Skeletal muscle tissue (tissue), 4 donors: ENCODE results near the gene RAP1GAP2. TPM values are rescaled to one million over a fixed set of nuclear protein-coding genes. Genes with fewer than 3 reads are reported as not detected.

Experiments
- H3K27ac ChIP-seq: one replicate; pipeline ENCODE4 v1.7.0; 2013; ENCODE audit warnings: mild to moderate bottlenecking, low read depth, low read length, inconsistent platforms
- H3K27me3 ChIP-seq, 3 donors: one replicate each; pipeline ENCODE4 v1.7.0; 2013; ENCODE audit warnings: low read length in 3 of 3; ENCODE audit not compliant: control insufficient read depth in 3 of 3, insufficient read depth in 3 of 3
- H3K36me3 ChIP-seq, 3 donors: one replicate each; pipeline ENCODE4 v1.7.0; 2013; ENCODE audit warnings: low read length in 3 of 3; ENCODE audit not compliant: control insufficient read depth in 3 of 3, insufficient read depth in 3 of 3
- H3K4me1 ChIP-seq, 3 donors: one replicate each; pipeline ENCODE4 v1.7.0; 2013; ENCODE audit warnings: low read length in 3 of 3, mild to moderate bottlenecking in 3 of 3; ENCODE audit not compliant: control insufficient read depth in 3 of 3, insufficient read depth in 3 of 3
- H3K4me3 ChIP-seq, 3 donors: one replicate each; pipeline ENCODE4 v1.7.0; 2013; ENCODE audit warnings: low read length in 3 of 3
- H3K9ac ChIP-seq, 3 donors: one replicate each; pipeline ENCODE4 v1.7.0; 2013; ENCODE audit warnings: low read length in 3 of 3, mild to moderate bottlenecking in 3 of 3, moderate library complexity in 2 of 3, low read depth in 1 of 3
- H3K9me3 ChIP-seq, 3 donors: one replicate each; pipeline ENCODE4 v1.7.0; 2013; ENCODE audit warnings: low read length in 3 of 3; ENCODE audit not compliant: control insufficient read depth in 3 of 3
- total RNA-seq: library from RNA; depleted of rRNA; stranded (reverse); fragments of >200 nt; gene quantifications from one replicate; pipeline ENCODE4 v1.2.3, GENCODE V29; 2014
- donor health status: Osteomylitis.

RAP1GAP2 gene
- total RNA-seq, 1 donor from 2014 or later: 2.1 TPM

- H3K4me1 ChIP-seq: no peaks in the 10 kb centered on the region
- H3K4me3 ChIP-seq: no peak overlapping the region
- no peak overlapping the region for H3K27ac ChIP-seq
- no peak overlapping the region for H3K9ac ChIP-seq
- H3K27me3 ChIP-seq: peaks cover 3 to 8% (median 7%) of the 10 kb centered on the region in 3 donors
- H3K9me3 ChIP-seq: no peaks in the 10 kb centered on the region
- no peaks in the 10 kb centered on the region for H3K36me3 ChIP-seq
Measured at GRCh38 chr17:2871720-2872119, 75.5 kb downstream of the RAP1GAP2 start.

DNA sequence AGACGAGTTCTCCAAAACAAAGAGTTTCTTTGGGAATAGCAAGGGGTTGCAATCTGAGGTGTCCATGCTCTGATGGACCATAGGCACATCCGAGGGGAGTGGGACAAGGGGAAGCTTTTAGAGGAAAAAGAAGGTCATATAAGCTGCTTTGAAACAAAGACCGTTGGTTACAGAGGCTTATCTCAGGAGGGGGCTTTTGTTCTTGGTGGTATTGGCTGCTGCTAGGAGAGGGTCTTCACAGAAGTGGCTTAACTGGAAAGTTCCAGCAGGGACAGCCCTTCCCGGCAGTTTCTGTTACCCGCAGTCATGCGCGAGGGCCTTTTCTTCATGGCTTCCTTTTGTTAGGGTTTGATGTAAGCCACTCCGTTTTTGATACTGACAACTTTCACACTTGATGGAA lies 76.0 kb downstream of the RAP1GAP2 start:
- no peak overlapping the region for H3K27ac ChIP-seq
- no peaks in the 10 kb centered on the region for H3K4me1 ChIP-seq
- no peaks in the 10 kb centered on the region for H3K36me3 ChIP-seq

DNA sequence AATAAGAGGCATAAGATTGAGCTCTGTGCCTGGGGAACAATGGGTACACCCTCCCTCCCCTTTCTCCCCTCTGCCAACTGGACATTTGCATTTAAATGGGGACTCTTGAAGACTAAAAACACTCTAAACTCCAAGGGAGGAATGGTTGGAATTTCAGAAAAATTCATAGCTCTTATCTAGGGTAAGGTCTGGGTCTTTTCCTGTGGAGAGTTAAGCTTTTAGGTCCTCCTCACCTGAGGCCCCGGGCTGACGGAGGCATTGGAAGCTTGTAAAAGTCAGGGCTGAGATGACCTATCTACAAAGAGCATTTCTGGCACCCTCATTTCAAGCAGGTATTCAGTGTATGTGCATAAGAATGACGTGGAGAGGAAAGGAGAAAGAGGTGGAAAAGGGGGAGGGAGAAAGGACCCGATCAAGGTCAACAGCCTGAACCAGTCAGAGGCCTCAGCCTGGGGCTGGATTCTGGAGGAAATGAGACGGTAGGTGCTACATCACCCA lies 78.0 kb downstream of the RAP1GAP2 start:
- Histone ChIP-seq H3K4me1 (no peaks in the 10 kb centered on the region), H3K4me3 (no peak overlapping the region), H3K36me3 (no peaks in the 10 kb centered on the region), H3K9ac (no peak overlapping the region), H3K27me3 (peaks cover 3 to 8% (median 7%) of the 10 kb centered on the region in 3 donors), H3K9me3 (no peaks in the 10 kb centered on the region), H3K27ac (no peak overlapping the region)

More for the DNA sequence above, 76.0 kb downstream of the RAP1GAP2 start:
- Histone ChIP-seq H3K9me3 (no peaks in the 10 kb centered on the region), H3K9ac (no peak overlapping the region), H3K4me3 (no peak overlapping the region), H3K27me3 (peaks cover 3 to 8% (median 7%) of the 10 kb centered on the region in 3 donors)

DNA sequence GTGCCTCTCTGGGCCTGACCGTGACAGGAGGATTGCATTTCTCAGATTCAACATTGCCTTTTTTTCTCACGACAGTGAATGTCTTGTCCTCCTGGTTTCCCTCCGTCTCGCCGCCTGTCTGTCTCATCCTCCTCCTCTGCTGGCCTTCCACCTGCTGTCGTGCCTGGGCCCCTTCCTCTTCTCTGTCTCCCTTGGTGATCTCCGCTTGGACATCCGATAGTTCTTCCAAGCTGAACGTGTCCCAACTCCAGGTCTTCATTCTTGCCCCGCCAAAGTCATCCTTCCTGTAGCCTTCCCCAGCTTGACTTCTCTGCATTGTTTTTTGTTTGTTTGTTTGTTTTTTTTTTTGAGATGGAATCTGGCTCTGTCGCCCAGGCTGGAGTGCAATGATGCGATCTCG lies 79.4 kb downstream of the RAP1GAP2 start:
- Histone ChIP-seq H3K36me3 (no peaks in the 10 kb centered on the region), H3K4me3 (no peak overlapping the region), H3K27ac (no peak overlapping the region), H3K9ac (no peak overlapping the region), H3K27me3 (peaks cover 0 to 6% (median 2%) of the 10 kb centered on the region in 3 donors), H3K4me1 (no peaks in the 10 kb centered on the region), H3K9me3 (no peaks in the 10 kb centered on the region)

DNA sequence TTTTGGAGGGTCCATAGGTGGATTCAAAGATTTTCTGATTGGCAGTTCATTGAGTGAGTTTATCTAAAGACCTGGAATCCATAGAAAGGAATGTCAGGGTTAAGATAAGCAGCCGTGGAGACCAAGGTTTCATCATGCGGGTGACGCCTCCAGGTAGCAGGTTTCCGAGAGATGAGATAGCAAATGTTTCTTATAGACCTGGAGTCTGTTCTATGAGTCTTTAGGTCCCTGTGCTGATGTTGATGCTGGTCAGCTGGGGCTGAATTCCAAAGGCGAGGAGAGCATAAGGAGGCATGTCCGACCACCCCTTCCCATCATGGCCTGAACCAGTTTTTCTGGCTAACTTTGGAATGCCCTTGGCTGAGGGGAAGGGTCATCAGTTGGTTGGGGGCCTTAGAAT lies 80.2 kb downstream of the RAP1GAP2 start:
- Histone ChIP-seq H3K4me3 (no peak overlapping the region), H3K36me3 (no peaks in the 10 kb centered on the region), H3K27ac (no peak overlapping the region), H3K9me3 (no peaks in the 10 kb centered on the region), H3K27me3 (peaks cover 0 to 1% (median under 1%) of the 10 kb centered on the region in 3 donors), H3K9ac (no peak overlapping the region), H3K4me1 (no peaks in the 10 kb centered on the region)

- no peaks in the 10 kb centered on the region for H3K4me1 ChIP-seq
- no peaks in the 10 kb centered on the region for H3K9me3 ChIP-seq
- no peak overlapping the region for H3K4me3 ChIP-seq
- peaks cover 0 to 3% (median 2%) of the 10 kb centered on the region in 3 donors for H3K27me3 ChIP-seq
- no peaks in the 10 kb centered on the region for H3K36me3 ChIP-seq
- no peak overlapping the region for H3K9ac ChIP-seq
- no peak overlapping the region for H3K27ac ChIP-seq
Measured at GRCh38 chr17:2878751-2879254, 82.6 kb downstream of the RAP1GAP2 start.

GRCh38 chr17:2880050-2880449 lies 83.8 kb downstream of the RAP1GAP2 start:
- Histone ChIP-seq H3K9ac (no peak overlapping the region), H3K36me3 (no peaks in the 10 kb centered on the region), H3K4me3 (no peak overlapping the region), H3K27me3 (peaks cover 0 to 3% (median 2%) of the 10 kb centered on the region in 3 donors), H3K4me1 (no peaks in the 10 kb centered on the region), H3K9me3 (no peaks in the 10 kb centered on the region), H3K27ac (no peak overlapping the region)

DNA sequence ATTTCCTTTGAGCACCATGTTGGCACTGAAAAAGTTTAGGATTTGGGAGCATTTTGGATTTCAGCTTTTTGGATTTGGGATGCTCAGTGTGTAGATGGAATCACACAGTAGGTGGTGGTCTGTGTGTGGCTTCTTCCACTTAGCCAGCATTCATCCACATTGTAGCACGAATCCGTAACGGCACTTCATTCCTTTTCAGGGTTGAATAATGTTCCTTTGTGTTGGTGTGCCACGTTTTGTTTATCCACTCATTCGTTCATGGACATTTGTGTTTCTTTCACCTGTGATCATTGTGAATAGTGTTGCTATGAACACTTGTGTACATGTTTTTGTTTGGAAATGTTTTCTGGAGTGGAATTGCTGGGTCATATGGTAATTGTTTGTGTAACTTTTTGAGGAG lies 85.1 kb downstream of the RAP1GAP2 start:
- H3K4me1 ChIP-seq: no peaks in the 10 kb centered on the region
- no peak overlapping the region for H3K4me3 ChIP-seq
- H3K9ac ChIP-seq: no peak overlapping the region
- H3K36me3 ChIP-seq: no peaks in the 10 kb centered on the region
- no peak overlapping the region for H3K27ac ChIP-seq
- H3K9me3 ChIP-seq: no peaks in the 10 kb centered on the region
- peaks cover 0 to 3% (median 2%) of the 10 kb centered on the region in 3 donors for H3K27me3 ChIP-seq

- Histone ChIP-seq H3K27me3 (peaks cover 0 to 3% (median 2%) of the 10 kb centered on the region in 3 donors), H3K9me3 (no peaks in the 10 kb centered on the region), H3K27ac (no peak overlapping the region), H3K4me1 (no peaks in the 10 kb centered on the region), H3K9ac (no peak overlapping the region), H3K36me3 (no peaks in the 10 kb centered on the region), H3K4me3 (no peak overlapping the region)
Measured at GRCh38 chr17:2883544-2884213, 87.4 kb downstream of the RAP1GAP2 start.

DNA sequence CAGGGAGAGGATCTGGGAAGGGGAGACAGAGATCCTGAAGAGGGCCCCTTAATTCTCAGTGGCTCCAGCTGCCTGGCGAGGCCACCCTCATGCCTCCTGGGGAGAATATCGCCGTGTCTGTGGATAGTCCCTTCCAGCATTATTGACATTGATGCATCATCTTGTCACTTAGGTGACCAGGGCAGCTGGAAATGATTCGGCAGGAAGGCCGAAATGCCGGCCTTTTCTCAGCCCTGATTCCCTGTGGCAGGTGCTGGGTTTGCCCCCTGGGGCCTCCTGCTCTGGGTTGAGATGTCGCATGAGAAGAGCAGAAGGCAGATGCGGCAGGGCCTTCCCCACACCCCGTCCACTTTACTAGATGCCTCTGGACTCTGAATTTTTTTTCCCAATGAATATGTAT lies 89.5 kb downstream of the RAP1GAP2 start:
- Histone ChIP-seq H3K27me3 (peaks cover 0 to 3% (median 2%) of the 10 kb centered on the region in 3 donors), H3K4me1 (no peaks in the 10 kb centered on the region), H3K27ac (no peak overlapping the region), H3K9ac (no peak overlapping the region), H3K4me3 (no peak overlapping the region), H3K36me3 (no peaks in the 10 kb centered on the region), H3K9me3 (no peaks in the 10 kb centered on the region)
